ENCODE data around the gene SENP3. TPM values are rescaled to one million over a fixed set of nuclear protein-coding genes. Genes with fewer than 3 reads are reported as not detected.

SENP3 gene
- 10 to 100 TPM; 31.4 to 47.7 (median 43.7) TPM for total RNA-seq

GRCh38 chr17:7561589-7562207 is at the start of gene SENP3:
SENP3 (plus strand) TSS chr17:7561919; CDS start chr17:7563077, 1,158 bp downstream.
- H3K9me3 ChIP-seq: peaks cover 0 to 4% (median 0%) of the 10 kb centered on the region in 4 donors
- peak within 1 kb of the TSS; percentile 71 to 99 (median 90) for H3K4me3 ChIP-seq
- peak within 1 kb of the TSS; percentile 89 to 99 (median 93) for H3K27ac ChIP-seq
- DNase-seq: peak; percentile 89 to 96 (median 93)
- TF ChIP-seq, protein P1, sequence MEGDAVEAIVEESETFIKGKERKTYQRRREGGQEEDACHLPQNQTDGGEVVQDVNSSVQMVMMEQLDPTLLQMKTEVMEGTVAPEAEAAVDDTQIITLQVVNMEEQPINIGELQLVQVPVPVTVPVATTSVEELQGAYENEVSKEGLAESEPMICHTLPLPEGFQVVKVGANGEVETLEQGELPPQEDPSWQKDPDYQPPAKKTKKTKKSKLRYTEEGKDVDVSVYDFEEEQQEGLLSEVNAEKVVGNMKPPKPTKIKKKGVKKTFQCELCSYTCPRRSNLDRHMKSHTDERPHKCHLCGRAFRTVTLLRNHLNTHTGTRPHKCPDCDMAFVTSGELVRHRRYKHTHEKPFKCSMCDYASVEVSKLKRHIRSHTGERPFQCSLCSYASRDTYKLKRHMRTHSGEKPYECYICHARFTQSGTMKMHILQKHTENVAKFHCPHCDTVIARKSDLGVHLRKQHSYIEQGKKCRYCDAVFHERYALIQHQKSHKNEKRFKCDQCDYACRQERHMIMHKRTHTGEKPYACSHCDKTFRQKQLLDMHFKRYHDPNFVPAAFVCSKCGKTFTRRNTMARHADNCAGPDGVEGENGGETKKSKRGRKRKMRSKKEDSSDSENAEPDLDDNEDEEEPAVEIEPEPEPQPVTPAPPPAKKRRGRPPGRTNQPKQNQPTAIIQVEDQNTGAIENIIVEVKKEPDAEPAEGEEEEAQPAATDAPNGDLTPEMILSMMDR (IDR thresholded peaks at IDR 0.05): peak in 3 of 6 experiments; percentile 6 to 27 (median 18)
- TF ChIP-seq POLR2A (IDR thresholded peaks at IDR 0.05): peak; percentile 39 to 42
- H3K27me3 ChIP-seq: no peaks in the 10 kb centered on the region
- H3K4me1 ChIP-seq: peaks cover 9 to 66% (median 32%) of the 10 kb centered on the region in 4 donors
- H3K36me3 ChIP-seq: peaks cover 0 to 35% (median 0%) of the 10 kb centered on the region in 3 donors

GRCh38 chr17:7512105-7512504 is 49.6 kb upstream of the SENP3 start:
- Histone ChIP-seq H3K9me3 (no peaks in the 10 kb centered on the region), H3K4me1 (peaks cover 0 to 7% (median 0%) of the 10 kb centered on the region in 4 donors), H3K4me3 (no peak overlapping the region), H3K36me3 (peaks cover 0 to 73% (median 0%) of the 10 kb centered on the region in 3 donors), H3K27ac (no peak overlapping the region), H3K27me3 (no peaks in the 10 kb centered on the region)
- no peak for DNase-seq
- TF ChIP-seq POLR2A (IDR thresholded peaks at IDR 0.05): no peak
- TF ChIP-seq, protein P1 (IDR thresholded peaks at IDR 0.05): no peak

DNA sequence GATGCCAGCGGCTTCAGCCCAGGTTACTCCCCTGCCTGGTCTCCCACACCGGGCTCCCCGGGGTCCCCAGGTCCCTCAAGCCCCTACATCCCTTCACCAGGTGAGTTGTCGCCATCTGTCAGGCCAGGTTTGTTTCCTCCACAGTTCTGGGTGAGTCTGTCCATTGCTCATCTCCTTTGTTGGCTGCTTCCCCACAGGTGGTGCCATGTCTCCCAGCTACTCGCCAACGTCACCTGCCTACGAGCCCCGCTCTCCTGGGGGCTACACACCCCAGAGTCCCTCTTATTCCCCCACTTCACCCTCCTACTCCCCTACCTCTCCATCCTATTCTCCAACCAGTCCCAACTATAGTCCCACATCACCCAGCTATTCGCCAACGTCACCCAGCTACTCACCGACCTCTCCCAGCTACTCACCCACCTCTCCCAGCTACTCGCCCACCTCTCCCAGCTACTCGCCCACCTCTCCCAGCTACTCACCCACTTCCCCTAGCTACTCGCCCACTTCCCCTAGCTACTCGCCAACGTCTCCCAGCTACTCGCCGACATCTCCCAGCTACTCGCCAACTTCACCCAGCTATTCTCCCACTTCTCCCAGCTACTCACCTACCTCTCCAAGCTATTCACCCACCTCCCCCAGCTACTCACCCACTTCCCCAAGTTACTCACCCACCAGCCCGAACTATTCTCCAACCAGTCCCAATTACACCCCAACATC is 48.7 kb upstream of the SENP3 start:
- TF ChIP-seq, protein P1 (IDR thresholded peaks at IDR 0.05): no peak
- no peak for TF ChIP-seq POLR2A (IDR thresholded peaks at IDR 0.05)
- no peaks in the 10 kb centered on the region for H3K9me3 ChIP-seq
- H3K36me3 ChIP-seq: peaks cover 0 to 64% (median 0%) of the 10 kb centered on the region in 3 donors
- no peak overlapping the region for H3K4me3 ChIP-seq
- H3K27ac ChIP-seq: no peak overlapping the region
- H3K4me1 ChIP-seq: peaks cover 0 to 7% (median 0%) of the 10 kb centered on the region in 4 donors
- no peaks in the 10 kb centered on the region for H3K27me3 ChIP-seq
- no peak for DNase-seq

DNA sequence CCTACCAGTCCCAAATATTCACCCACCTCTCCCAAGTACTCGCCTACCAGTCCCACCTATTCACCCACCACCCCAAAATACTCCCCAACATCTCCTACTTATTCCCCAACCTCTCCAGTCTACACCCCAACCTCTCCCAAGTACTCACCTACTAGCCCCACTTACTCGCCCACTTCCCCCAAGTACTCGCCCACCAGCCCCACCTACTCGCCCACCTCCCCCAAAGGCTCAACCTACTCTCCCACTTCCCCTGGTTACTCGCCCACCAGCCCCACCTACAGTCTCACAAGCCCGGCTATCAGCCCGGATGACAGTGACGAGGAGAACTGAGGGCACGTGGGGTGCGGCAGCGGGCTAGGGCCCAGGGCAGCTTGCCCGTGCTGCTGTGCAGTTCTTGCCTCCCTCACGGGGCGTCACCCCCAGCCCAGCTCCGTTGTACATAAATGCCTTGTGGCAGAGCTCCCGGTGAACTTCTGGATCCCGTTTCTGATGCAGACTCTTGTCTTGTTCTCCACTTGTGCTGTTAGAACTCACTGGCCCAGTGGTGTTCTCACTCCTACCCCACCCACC is 47.8 kb upstream of the SENP3 start:
- DNase-seq: no peak
- Histone ChIP-seq H3K36me3 (peaks cover 0 to 55% (median 0%) of the 10 kb centered on the region in 3 donors), H3K4me1 (peaks cover 0 to 7% (median 0%) of the 10 kb centered on the region in 4 donors), H3K9me3 (no peaks in the 10 kb centered on the region), H3K27me3 (no peaks in the 10 kb centered on the region), H3K4me3 (no peak overlapping the region), H3K27ac (no peak overlapping the region)
- no peak for TF ChIP-seq POLR2A (IDR thresholded peaks at IDR 0.05)
- TF ChIP-seq, protein P1 (IDR thresholded peaks at IDR 0.05): no peak

- Histone ChIP-seq H3K9me3 (no peaks in the 10 kb centered on the region), H3K27me3 (no peaks in the 10 kb centered on the region), H3K27ac (peak overlapping the region in 3 of 4 donors; percentile 8 to 82 (median 15)), H3K4me3 (no peak overlapping the region), H3K36me3 (peaks cover 0 to 34% (median 0%) of the 10 kb centered on the region in 3 donors), H3K4me1 (peaks cover 0 to 7% (median 0%) of the 10 kb centered on the region in 4 donors)
- peak in 2 of 3 donors; percentile 61 to 78 for DNase-seq
- TF ChIP-seq POLR2A (IDR thresholded peaks at IDR 0.05): peak in 1 of 2 donors; percentile 23
- TF ChIP-seq, protein P1 (IDR thresholded peaks at IDR 0.05): peak in 2 of 6 experiments; percentile 3 to 14
These were observed 45.7 kb upstream of the SENP3 start for GRCh38 chr17:7515911-7516610.

All from Peyer's patch (tissue), 4 donors.